HG03025 (cell line): ENCODE results near the gene PDZD2.
"Not testable (repeated sequence)": the region's sequence is repeated elsewhere in the genome, so short reads cannot be mapped to it uniquely, and the experiment has no call there.

Experiments
- ATAC-seq: cut with Tn5 transposase; IDR thresholded peaks from one replicate; pipeline ENCODE4 v1.9.1; 2021; ENCODE audit warnings: mild to moderate bottlenecking, moderate library complexity; ENCODE audit not compliant: unreplicated experiment, low FRiP score

PDZD2 gene

GRCh38 chr5:32021771-32022170 is 382.8 kb downstream of the PDZD2 start:
- no peak for ATAC-seq

GRCh38 chr5:32022638-32023037 is 383.7 kb downstream of the PDZD2 start:
- ATAC-seq, result no peak

- no peak for ATAC-seq
Measured at GRCh38 chr5:32023816-32024215, 384.9 kb downstream of the PDZD2 start.

DNA sequence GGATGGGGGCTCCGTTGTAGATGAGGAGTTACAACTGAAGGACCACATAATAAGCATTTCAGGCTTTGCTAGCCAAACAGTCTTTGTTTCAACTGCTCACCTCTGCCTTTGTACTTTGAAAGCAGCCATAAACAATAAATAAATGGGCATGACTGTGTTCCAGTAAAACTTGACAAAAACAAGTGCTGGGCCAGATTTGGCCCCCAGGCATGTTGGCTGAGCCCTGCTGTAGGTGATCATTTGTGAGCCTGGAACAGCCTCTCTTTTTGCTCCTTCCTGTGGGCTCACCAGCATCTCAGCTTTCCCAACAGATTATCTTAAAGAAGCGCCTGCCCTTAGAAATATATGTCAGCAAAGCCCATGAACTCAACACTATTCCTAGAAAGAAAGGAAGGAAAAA is 385.8 kb downstream of the PDZD2 start:
- no peak for ATAC-seq

GRCh38 chr5:32027093-32027716 is 388.3 kb downstream of the PDZD2 start:
- ATAC-seq, result no peak

- no peak for ATAC-seq
Measured at GRCh38 chr5:32027717-32028458, 389.0 kb downstream of the PDZD2 start.

DNA sequence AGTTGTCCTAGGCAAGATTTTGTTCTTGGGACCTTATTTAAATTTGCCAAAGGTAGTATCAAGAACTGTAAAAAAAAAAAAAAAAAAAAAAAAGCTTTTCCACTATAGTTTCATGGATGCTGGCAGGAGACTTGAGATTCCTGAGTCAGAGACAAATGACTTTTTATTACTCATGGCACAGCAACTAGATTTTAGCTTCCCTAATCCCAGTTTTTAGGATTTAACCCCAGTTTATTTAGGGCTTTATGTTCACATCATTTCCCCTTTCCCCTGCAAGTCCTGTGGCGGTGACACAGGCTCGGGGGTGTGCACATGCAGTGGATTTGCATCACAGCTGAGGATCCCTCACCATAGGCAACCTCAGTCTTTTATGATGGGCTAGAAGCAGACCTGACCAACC is 390.3 kb downstream of the PDZD2 start:
- no peak for ATAC-seq

- no peak for ATAC-seq
Measured at GRCh38 chr5:32029781-32030180, 390.9 kb downstream of the PDZD2 start.

DNA sequence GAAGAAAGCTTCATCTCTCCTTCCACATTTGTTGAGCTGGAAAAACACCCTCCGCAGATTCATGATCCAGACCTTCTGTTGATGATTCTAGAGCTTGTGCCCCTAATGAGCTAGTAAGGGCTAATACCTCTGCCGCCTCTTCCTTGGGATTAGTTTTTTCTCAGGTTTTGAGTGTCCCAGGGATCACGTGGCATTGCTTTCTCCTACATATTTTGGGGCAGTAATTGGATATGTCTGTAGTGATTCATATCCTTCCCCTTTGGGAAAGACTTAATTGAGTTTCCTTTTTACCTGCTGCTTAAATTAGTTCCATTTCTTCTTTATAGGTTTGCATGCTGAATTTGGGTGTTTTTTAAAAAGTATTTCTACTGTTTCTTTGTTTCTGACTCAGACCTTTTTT is 391.3 kb downstream of the PDZD2 start:
- ATAC-seq, result no peak

DNA sequence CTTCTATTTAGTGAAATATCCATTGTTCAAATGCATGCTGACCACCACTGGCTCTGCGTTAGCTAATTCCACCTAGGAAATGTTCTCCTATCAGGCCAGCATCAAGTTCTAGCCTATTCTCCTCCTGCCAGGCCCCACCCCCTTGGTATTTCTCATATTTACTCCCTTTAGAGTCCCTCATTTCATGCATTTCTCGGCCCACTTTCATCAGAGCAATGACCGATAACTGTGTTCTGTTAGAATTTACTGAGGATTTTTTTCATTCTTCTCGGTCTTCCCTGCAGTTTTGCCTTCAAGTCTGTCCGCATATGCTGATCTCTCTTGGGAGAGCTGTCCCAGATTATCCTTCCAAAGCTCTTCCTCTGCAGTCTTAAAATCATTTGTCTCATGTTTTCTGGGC is 391.8 kb downstream of the PDZD2 start:
- ATAC-seq, result no peak

- ATAC-seq, result no peak
Measured at GRCh38 chr5:32031089-32031488, 392.2 kb downstream of the PDZD2 start.

DNA sequence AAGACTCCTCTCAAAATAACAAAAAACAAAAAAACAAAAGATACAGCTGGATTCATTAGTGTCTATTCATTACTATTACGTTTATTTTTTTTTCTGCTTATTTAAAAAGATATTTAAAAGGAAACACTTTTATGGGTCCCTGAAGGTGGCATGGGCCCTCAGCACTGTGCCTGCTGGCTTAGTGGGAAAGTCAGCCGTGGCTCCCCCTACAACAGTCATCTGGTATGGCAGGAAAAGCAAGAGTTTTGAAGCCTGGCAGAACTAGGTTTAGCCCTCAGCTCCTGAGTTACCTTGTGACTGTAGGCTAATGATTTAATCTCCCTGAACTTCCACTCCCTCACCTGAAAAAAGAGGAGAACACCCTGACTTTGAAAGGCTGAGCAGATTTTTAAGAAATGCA is 399.6 kb downstream of the PDZD2 start:
- no peak for ATAC-seq

DNA sequence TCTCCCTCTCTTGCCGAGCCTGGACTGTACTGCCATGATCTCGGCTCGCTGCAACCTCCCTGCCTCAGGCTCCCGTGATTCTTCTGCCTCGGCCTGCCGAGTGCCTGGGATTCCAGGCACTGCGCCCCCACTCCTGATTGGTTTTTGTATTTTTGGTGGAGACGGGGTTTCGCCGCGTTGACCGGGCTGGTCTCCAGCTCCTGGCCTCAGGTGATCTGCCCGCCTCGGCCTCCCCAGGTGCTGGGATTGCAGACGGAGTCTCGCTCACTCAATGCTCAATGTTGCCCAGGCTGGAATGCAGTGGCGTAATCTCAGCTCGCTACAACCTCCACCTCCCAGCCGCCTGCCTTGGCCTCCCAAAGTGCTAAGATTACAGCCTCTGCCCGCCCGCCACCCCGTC is 400.2 kb downstream of the PDZD2 start:
- not testable (repeated sequence) for ATAC-seq

- ATAC-seq, result not testable (repeated sequence)
Measured at GRCh38 chr5:32039601-32040000, 400.7 kb downstream of the PDZD2 start.

- ATAC-seq, result not testable (repeated sequence)
Measured at GRCh38 chr5:32040181-32040695, 401.3 kb downstream of the PDZD2 start.

- ATAC-seq, result no peak
Measured at GRCh38 chr5:32042551-32042961, 403.6 kb downstream of the PDZD2 start.

GRCh38 chr5:32043105-32043504 is 404.2 kb downstream of the PDZD2 start:
- no peak for ATAC-seq

- ATAC-seq, result no peak
Measured at GRCh38 chr5:32044434-32044833, 405.5 kb downstream of the PDZD2 start.

- ATAC-seq, result no peak
Measured at GRCh38 chr5:32044939-32045338, 406.0 kb downstream of the PDZD2 start.

- ATAC-seq, result no peak
Measured at GRCh38 chr5:32047056-32047455, 408.1 kb downstream of the PDZD2 start.

DNA sequence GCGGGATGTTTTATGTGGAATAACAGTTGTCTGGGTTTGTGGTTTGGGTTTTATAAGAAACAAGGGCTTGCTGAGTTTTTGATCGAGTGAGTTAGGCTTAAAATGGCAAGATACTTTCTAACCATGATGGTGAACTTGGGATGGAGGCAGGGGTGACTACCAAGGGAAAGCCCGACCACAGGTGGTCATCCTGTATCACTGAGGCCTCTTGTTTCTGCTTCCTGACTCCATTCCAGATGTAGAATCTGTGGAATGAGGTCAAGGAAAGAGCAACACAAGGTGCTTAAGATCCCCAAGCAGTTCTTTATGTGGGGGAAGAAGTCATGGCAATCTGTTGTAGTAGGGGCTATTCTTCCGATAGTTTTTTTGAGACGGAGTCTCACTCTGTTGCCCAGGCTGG is 412.9 kb downstream of the PDZD2 start:
- ATAC-seq, result no peak
